Measurements from ENCODE around the gene RNF175. TPM values are rescaled to one million over a fixed set of nuclear protein-coding genes. Genes with fewer than 3 reads are reported as not detected.
A peak's percentile ranks its signal among the peaks of the same experiment; 100 is the strongest.
"Not testable (repeated sequence)": the region's sequence is repeated elsewhere in the genome, so short reads cannot be mapped to it uniquely, and the experiment has no call there.

RNF175 gene
- total RNA-seq, 1 donor from 2014 or later, result not detected

DNA sequence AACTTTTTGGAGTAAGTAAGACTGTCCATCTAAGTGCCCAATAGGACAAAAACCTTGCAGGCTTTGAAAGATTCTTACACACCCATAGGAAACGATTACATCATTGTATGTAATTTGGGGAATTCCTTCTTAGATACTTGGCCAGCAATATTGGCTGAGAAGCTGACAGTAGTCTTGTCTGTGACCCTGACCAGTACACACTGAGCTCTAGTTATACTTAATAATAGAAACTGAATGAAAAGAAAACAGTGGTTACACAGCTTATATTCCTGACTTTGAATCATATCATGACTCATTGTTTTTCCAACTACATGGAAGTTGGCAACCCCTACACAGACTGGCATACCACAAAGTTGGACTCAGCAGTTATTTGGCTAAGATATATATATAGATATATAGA lies 82.8 kb downstream of the RNF175 start:
- TF ChIP-seq, protein P1, sequence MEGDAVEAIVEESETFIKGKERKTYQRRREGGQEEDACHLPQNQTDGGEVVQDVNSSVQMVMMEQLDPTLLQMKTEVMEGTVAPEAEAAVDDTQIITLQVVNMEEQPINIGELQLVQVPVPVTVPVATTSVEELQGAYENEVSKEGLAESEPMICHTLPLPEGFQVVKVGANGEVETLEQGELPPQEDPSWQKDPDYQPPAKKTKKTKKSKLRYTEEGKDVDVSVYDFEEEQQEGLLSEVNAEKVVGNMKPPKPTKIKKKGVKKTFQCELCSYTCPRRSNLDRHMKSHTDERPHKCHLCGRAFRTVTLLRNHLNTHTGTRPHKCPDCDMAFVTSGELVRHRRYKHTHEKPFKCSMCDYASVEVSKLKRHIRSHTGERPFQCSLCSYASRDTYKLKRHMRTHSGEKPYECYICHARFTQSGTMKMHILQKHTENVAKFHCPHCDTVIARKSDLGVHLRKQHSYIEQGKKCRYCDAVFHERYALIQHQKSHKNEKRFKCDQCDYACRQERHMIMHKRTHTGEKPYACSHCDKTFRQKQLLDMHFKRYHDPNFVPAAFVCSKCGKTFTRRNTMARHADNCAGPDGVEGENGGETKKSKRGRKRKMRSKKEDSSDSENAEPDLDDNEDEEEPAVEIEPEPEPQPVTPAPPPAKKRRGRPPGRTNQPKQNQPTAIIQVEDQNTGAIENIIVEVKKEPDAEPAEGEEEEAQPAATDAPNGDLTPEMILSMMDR (IDR thresholded peaks at IDR 0.05), result no peak

GRCh38 chr4:153676486-153676885 lies 83.3 kb downstream of the RNF175 start:
- Histone ChIP-seq H3K36me3 (no peaks in the 10 kb centered on the region), H3K4me3 (no peak overlapping the region), H3K27ac (peak overlapping the region; percentile 51 to 68), H3K4me1 (peaks cover 0 to 15% of the 10 kb centered on the region in 2 donors), H3K27me3 (no peaks in the 10 kb centered on the region), H3K9me3 (peaks cover 0 to 3% of the 10 kb centered on the region in 2 donors)
- intact Hi-C loops (cut with DNase I), result no loop called here
- no peak for DNase-seq (ENCODE audit: low spot score in 2 of 2)
- TF ChIP-seq, protein P1 (IDR thresholded peaks at IDR 0.05), result no peak

More for the DNA sequence above, 82.8 kb downstream of the RNF175 start:
- H3K4me1 ChIP-seq, result peaks cover 0 to 15% of the 10 kb centered on the region in 2 donors
- intact Hi-C loops (cut with DNase I), result loop anchor here (1.0 kb wide), 1 partner anchor 21 kb away; no protein-coding TSS in a partner anchor
- DNase-seq (ENCODE audit: low spot score in 2 of 2), result no peak
- H3K9me3 ChIP-seq, result peaks cover 0 to 3% of the 10 kb centered on the region in 2 donors
- H3K36me3 ChIP-seq, result no peaks in the 10 kb centered on the region
- H3K27me3 ChIP-seq, result no peaks in the 10 kb centered on the region
- peak overlapping the region; percentile 51 to 68 for H3K27ac ChIP-seq
- H3K4me3 ChIP-seq, result no peak overlapping the region

GRCh38 chr4:153669838-153670237 lies 90.0 kb downstream of the RNF175 start:
- Histone ChIP-seq H3K4me3 (no peak overlapping the region), H3K36me3 (no peaks in the 10 kb centered on the region), H3K4me1 (no peaks in the 10 kb centered on the region), H3K27ac (no peak overlapping the region), H3K9me3 (peaks cover 0 to 4% of the 10 kb centered on the region in 2 donors), H3K27me3 (no peaks in the 10 kb centered on the region)
- TF ChIP-seq, protein P1 (IDR thresholded peaks at IDR 0.05), result no peak
- DNase-seq (ENCODE audit: low spot score in 2 of 2), result no peak
- intact Hi-C loops (cut with DNase I), result no loop called here

DNA sequence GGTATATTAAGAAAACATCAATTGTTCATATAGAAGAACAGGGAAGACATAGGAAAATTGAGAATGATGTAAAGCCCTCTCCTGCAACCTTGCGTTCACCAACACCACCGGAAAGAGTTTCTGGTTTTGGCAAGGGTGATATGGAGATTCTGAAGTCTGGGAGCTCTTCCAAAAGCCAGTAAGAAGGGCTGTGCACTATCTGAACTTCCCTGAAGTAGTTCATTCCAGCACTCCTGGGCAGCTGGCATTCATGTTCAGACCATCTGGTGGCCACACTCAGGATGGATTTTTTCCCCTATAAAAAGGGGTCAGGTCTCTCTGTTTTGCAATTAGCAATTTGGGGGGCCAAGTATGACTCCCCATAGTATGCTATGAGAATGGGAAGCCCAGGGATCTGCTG lies 91.2 kb downstream of the RNF175 start:
- Histone ChIP-seq H3K4me1 (no peaks in the 10 kb centered on the region), H3K36me3 (no peaks in the 10 kb centered on the region), H3K27me3 (no peaks in the 10 kb centered on the region), H3K27ac (no peak overlapping the region), H3K4me3 (no peak overlapping the region), H3K9me3 (peaks cover 0 to 4% of the 10 kb centered on the region in 2 donors)
- TF ChIP-seq, protein P1 (IDR thresholded peaks at IDR 0.05), result no peak
- intact Hi-C loops (cut with DNase I), result no loop called here
- DNase-seq (ENCODE audit: low spot score in 2 of 2), result no peak

- H3K9me3 ChIP-seq; intact Hi-C loops (cut with DNase I); H3K4me1 ChIP-seq; H3K27me3 ChIP-seq; H3K4me3 ChIP-seq; DNase-seq (ENCODE audit: low spot score in 2 of 2); H3K27ac ChIP-seq; H3K36me3 ChIP-seq: not testable (repeated sequence)
Observed at GRCh38 chr4:153666505-153666904, 93.3 kb downstream of the RNF175 start.

DNA sequence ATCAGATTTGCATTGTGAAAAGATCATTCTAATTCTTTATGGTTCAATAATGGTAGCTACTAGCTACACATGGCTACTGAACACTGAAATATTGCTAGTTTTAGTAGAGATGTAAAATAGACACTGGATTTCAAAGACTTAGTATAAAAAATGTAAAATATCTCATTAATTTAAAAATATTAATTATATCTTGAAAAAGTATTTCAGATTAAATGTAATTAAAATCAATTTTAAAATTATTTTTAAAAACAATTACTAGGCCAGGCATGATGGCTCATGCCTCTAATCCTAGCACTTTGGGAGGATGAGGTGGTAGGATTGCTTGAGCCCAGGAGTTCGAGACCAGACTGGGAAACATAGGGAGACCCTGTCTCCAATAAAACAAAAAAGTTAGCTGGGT lies 96.2 kb downstream of the RNF175 start:
- no peaks in the 10 kb centered on the region for H3K27me3 ChIP-seq
- no peak for DNase-seq (ENCODE audit: low spot score in 2 of 2)
- H3K9me3 ChIP-seq, result peaks cover 0 to 4% of the 10 kb centered on the region in 2 donors
- no peak overlapping the region for H3K4me3 ChIP-seq
- peaks cover 10 to 19% of the 10 kb centered on the region in 2 donors for H3K4me1 ChIP-seq
- no peak overlapping the region for H3K27ac ChIP-seq
- no peaks in the 10 kb centered on the region for H3K36me3 ChIP-seq
- intact Hi-C loops (cut with DNase I), result no loop called here
- TF ChIP-seq, protein P1 (IDR thresholded peaks at IDR 0.05), result no peak

All from ascending aorta (tissue), 2 donors.